Stimulated activated effector memory CD8-positive, alpha-beta T cell treated with anti-CD3 and anti-CD28 coated beads, Interleukin-12 subunit alpha, Interleukin-12 subunit beta, amount 100 ng/mL, for 72 hours (primary cell): ENCODE data around the gene PBX3.
"Not testable (repeated sequence)": the region's sequence is repeated elsewhere in the genome, so short reads cannot be mapped to it uniquely, and the experiment has no call there.

ENCODE experiments used
- ATAC-seq: fragments of 150-1000 bp; cut with Tn5 transposase; 2 replicates; pipeline ENCODE4 v1.10.0; 2021
- DNase-seq, 2 donors: peaks; one replicate each; pipeline ENCODE4 v3.0.0; 2021 to 2022; ENCODE audit warnings: low spot score in 2 of 2
- H3K27ac Mint-ChIP-seq: one replicate; pipeline ENCODE4 v1.8.0; 2022; ENCODE audit warnings: mild to moderate bottlenecking, mixed read lengths
- H3K36me3 Mint-ChIP-seq: one replicate; pipeline ENCODE4 v1.8.0; 2022; ENCODE audit warnings: mild to moderate bottlenecking, mixed read lengths
- H3K4me1 Mint-ChIP-seq: one replicate; pipeline ENCODE4 v1.8.0; 2022; ENCODE audit warnings: mixed read lengths
- H3K4me3 Mint-ChIP-seq: one replicate; pipeline ENCODE4 v1.8.0; 2022; ENCODE audit warnings: mild to moderate bottlenecking, mixed read lengths
- H3K9me3 Mint-ChIP-seq: one replicate; pipeline ENCODE4 v1.8.0; 2022; ENCODE audit warnings: mixed read lengths

Gene PBX3

DNA sequence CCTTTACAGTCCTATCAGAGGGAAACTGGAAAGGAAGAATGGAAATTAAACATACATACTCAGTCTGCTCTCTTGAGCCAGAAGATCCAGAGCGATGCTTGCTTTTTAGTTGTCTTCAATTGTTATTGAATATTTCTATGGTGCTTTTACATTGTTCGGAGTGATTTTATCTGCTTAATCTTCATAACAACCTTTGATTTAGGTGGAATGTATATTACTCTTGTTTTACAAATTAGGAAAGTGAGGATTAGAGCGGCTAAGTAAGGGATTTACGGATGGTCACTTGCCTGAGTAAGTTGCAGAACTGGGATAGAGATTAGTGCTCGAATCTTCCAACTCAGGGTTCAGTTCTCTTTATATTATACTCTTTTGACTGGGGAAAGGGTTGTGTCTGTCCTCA, 69.1 kb downstream of the PBX3 start:
- no peak for DNase-seq
- no peaks in the 10 kb centered on the region for H3K36me3 Mint-ChIP-seq
- no peak overlapping the region for H3K27ac Mint-ChIP-seq
- H3K9me3 Mint-ChIP-seq, result no peaks in the 10 kb centered on the region
- ATAC-seq, result no peak
- H3K4me1 Mint-ChIP-seq, result no peaks in the 10 kb centered on the region
- H3K4me3 Mint-ChIP-seq, result no peak overlapping the region

DNA sequence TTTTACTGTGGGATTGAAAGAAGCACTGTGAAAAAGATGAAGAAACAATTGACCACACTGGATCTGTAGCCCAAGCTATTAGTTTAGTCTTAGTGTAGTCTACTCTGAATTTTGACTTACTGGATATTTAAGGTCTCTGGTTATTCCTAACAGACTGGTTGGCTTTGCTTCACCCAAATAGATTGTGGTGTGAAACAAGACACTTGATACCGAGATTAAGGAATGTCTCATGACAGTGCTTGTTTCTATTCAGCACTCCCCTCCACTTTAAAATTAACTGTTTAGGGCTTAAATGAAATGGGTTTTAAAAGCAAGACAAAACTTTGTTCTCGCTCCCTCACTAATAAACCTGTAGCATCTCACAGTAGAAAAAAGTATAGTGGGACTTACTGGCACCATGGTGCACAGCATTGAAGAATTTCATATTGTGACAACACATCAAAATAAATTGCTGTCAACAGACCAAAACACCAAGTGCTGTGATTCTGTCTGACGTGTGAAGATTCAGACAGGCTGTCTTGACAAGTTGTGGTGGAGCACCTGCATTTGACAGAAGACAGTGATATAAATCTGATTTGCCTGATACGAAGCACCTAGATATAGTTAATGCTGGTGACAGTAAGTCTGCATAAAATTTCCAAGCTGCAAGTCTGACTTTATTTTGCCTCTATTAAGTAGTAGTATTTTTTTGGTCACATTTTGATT, 73.1 kb downstream of the PBX3 start:
- no peak overlapping the region for H3K27ac Mint-ChIP-seq

GRCh38 chr9:125821078-125821477, 73.9 kb downstream of the PBX3 start:
- Mint-ChIP-seq H3K36me3 (no peaks in the 10 kb centered on the region), H3K9me3 (no peaks in the 10 kb centered on the region), H3K4me1 (peaks cover 14% of the 10 kb centered on the region), H3K4me3 (no peak overlapping the region), H3K27ac (peak overlapping the region; percentile 5)
- DNase-seq, result no peak
- ATAC-seq, result no peak

More for the DNA sequence above, 73.1 kb downstream of the PBX3 start:
- Mint-ChIP-seq H3K4me3 (no peak overlapping the region), H3K4me1 (peaks cover 10% of the 10 kb centered on the region), H3K9me3 (no peaks in the 10 kb centered on the region), H3K36me3 (no peaks in the 10 kb centered on the region)
- DNase-seq (no peak), ATAC-seq (no peak)

GRCh38 chr9:125822160-125822559, 75.0 kb downstream of the PBX3 start:
- H3K36me3 Mint-ChIP-seq, result no peaks in the 10 kb centered on the region
- ATAC-seq (no peak), DNase-seq (no peak)
- no peak overlapping the region for H3K4me3 Mint-ChIP-seq
- H3K4me1 Mint-ChIP-seq, result peaks cover 14% of the 10 kb centered on the region
- no peak overlapping the region for H3K27ac Mint-ChIP-seq
- no peaks in the 10 kb centered on the region for H3K9me3 Mint-ChIP-seq

- Mint-ChIP-seq H3K27ac (no peak overlapping the region), H3K36me3 (no peaks in the 10 kb centered on the region)
Observed at GRCh38 chr9:125822902-125823301, 75.7 kb downstream of the PBX3 start.

DNA sequence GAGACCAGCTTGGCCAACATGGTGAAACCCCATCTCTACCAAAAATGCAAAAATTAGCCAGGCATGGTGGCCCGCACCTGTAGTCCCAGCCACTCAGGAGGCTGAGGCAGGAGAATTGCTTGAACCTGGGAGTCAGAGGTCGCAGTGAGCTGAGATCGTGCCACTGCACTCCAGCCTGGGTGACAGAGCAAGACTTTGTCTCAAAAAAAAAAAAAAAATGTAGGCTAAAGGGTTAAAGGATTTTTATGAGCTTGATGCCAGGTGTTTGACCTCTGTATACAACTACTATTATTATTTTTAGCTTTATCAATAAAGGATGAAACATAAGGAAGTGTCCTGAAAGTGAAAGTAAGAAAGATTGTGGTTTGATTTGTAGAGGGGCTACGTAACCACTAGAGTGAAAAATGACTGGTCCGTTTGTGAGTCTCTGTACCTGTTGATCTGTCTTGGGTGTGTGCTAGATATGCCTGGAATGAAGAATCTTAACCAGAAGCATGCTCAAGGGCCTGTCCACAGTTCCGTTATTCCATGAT, 76.8 kb downstream of the PBX3 start:
- not testable (repeated sequence) for DNase-seq, H3K27ac Mint-ChIP-seq

More at GRCh38 chr9:125822902-125823301, 75.7 kb downstream of the PBX3 start:
- H3K4me1 Mint-ChIP-seq, result peaks cover 14% of the 10 kb centered on the region
- H3K4me3 Mint-ChIP-seq, result no peak overlapping the region
- DNase-seq (no peak), ATAC-seq (no peak)
- no peaks in the 10 kb centered on the region for H3K9me3 Mint-ChIP-seq

DNA sequence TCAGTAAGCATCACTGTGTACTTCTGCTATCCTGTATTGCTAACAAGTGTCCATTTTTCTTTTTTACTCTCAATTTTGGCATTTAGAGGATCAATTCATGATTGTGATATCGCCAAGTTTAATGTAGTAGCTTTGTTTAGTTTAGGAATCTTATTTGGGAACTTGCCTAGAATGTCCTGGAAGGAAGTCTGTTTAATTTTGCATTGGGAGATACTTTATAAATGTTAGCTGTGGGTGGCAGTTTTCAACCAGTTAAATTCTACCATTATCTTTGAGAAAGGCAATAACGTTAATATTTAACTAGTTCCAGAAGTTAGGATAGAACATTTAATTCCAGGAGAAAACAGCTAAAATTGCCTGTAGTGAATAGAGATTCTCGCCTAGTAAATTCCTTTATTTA, 78.6 kb downstream of the PBX3 start:
- DNase-seq (no peak), ATAC-seq (no peak)
- no peaks in the 10 kb centered on the region for H3K36me3 Mint-ChIP-seq
- peaks cover 20% of the 10 kb centered on the region for H3K4me1 Mint-ChIP-seq
- H3K9me3 Mint-ChIP-seq, result no peaks in the 10 kb centered on the region
- H3K4me3 Mint-ChIP-seq, result no peak overlapping the region
- no peak overlapping the region for H3K27ac Mint-ChIP-seq

More for the DNA sequence above, 76.8 kb downstream of the PBX3 start:
- not testable (repeated sequence) for H3K36me3 Mint-ChIP-seq, H3K9me3 Mint-ChIP-seq
- peak; percentile 95 for ATAC-seq
- Mint-ChIP-seq H3K4me1 (peaks cover 14% of the 10 kb centered on the region), H3K4me3 (peak overlapping the region; percentile 37)

DNA sequence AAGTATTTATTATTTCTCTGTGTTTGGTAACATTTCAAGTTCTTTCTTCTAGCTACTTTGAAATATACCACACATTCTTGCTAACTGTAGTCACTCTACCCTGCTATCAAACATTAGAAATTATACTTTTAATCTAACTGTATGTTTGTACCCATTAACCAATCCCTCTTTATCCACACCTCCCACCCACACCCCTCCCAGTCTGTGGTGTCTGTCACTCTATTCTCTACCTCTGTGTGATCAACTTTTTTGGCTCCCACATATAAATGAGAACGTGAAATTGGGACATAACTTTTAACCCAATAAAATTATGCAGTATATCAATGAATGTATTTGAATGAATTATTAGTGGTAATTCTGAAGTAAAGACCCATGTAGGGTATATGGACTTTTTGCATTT, 79.7 kb downstream of the PBX3 start:
- Mint-ChIP-seq H3K4me3 (no peak overlapping the region), H3K27ac (no peak overlapping the region), H3K36me3 (no peaks in the 10 kb centered on the region), H3K4me1 (peaks cover 25% of the 10 kb centered on the region), H3K9me3 (no peaks in the 10 kb centered on the region)
- DNase-seq, result no peak
- no peak for ATAC-seq

DNA sequence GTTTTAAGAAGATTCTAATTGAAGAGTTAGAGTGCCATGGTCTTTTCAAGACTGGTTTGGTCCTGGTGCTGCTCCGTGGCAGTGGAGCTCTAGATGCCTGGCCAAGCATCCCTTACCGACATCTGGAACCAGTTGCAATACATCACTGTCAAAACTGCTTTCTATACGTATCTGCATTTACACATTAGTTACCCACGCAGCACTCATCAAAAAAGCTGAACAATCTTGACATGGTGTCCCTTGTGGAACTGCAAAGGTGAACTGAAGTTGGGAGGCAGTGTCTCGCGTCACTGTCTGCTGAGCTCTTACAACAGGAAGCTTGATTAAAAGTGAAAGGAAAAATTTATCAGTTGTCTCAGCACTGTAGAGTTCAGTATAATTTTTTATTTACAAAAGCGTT, 82.6 kb downstream of the PBX3 start:
- ATAC-seq (peak; percentile 83), DNase-seq (peak; percentile 7 to 54)
- no peak overlapping the region for H3K27ac Mint-ChIP-seq
- H3K36me3 Mint-ChIP-seq, result no peaks in the 10 kb centered on the region
- peaks cover 15% of the 10 kb centered on the region for H3K4me1 Mint-ChIP-seq
- peak overlapping the region; percentile 56 for H3K4me3 Mint-ChIP-seq
- no peaks in the 10 kb centered on the region for H3K9me3 Mint-ChIP-seq

DNA sequence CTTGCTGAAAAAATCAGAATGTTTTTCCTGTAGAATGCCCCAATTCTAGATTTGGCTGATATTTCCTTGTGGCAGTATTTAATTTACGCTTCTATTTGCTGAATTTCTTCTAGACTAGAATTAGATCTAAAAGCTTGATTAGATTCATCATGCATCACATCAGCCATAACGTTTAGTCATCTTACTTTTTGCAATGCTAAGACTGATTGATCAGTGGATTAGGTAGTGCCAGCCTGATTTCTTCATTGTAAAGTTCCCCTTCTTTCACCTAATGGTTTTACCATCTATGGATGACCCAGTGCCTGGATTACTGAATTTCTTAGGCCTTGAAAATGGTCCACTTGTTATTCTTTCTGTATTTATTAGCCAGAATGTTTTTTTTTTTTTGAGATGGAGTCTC, 83.9 kb downstream of the PBX3 start:
- Mint-ChIP-seq H3K9me3 (no peaks in the 10 kb centered on the region), H3K36me3 (no peaks in the 10 kb centered on the region), H3K4me3 (no peak overlapping the region), H3K27ac (no peak overlapping the region), H3K4me1 (peaks cover 11% of the 10 kb centered on the region)
- no peak for ATAC-seq
- DNase-seq, result no peak

DNA sequence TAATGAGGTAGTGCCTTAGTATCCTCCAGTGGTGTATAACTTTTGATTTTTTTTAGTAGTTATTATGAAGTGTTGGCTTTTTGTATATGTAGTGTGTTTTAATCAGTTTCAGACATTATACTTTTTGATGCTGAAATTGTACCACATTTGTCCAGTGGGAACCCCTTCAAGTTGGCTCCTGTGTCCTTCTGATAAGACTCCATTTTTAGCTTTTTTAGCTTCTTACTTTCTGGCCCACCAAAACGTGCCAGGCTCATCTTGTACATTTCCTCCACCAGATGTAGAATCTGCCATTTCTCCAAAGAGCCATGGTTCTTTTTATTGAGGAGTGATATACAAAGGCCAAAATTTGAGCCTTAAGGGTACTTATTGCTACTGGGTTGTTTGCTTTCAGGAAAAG, 84.4 kb downstream of the PBX3 start:
- H3K9me3 Mint-ChIP-seq, result no peaks in the 10 kb centered on the region
- peaks cover 11% of the 10 kb centered on the region for H3K4me1 Mint-ChIP-seq
- H3K4me3 Mint-ChIP-seq, result no peak overlapping the region
- H3K36me3 Mint-ChIP-seq, result no peaks in the 10 kb centered on the region
- DNase-seq (no peak), ATAC-seq (no peak)
- H3K27ac Mint-ChIP-seq, result no peak overlapping the region

DNA sequence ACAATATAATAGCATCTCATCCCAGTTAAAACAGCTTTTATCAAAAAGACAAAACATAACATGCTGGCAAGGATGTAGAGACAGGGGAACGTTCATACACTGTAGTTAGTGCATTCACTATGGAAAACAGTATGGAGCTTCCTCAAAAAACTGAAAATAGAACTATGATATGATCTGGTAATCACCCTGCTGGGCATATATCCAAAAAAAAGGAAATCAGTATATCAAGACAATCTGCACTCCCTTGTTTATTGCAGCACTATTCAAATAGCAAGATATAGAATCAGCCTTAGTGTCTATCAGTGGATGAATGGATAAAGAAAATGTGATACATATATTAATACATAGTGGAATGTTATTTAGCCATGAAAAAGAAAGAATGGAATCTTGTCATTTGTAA, 88.5 kb downstream of the PBX3 start:
- Mint-ChIP-seq H3K9me3 (no peaks in the 10 kb centered on the region), H3K4me1 (peaks cover 6% of the 10 kb centered on the region), H3K27ac (no peak overlapping the region), H3K4me3 (no peak overlapping the region), H3K36me3 (no peaks in the 10 kb centered on the region)
- DNase-seq (no peak), ATAC-seq (no peak)

- ATAC-seq (no peak), DNase-seq (no peak)
- H3K27ac Mint-ChIP-seq, result no peak overlapping the region
- no peaks in the 10 kb centered on the region for H3K9me3 Mint-ChIP-seq
- no peak overlapping the region for H3K4me3 Mint-ChIP-seq
- H3K4me1 Mint-ChIP-seq, result no peaks in the 10 kb centered on the region
- no peaks in the 10 kb centered on the region for H3K36me3 Mint-ChIP-seq
Observed at GRCh38 chr9:125839317-125839716, 92.1 kb downstream of the PBX3 start.

DNA sequence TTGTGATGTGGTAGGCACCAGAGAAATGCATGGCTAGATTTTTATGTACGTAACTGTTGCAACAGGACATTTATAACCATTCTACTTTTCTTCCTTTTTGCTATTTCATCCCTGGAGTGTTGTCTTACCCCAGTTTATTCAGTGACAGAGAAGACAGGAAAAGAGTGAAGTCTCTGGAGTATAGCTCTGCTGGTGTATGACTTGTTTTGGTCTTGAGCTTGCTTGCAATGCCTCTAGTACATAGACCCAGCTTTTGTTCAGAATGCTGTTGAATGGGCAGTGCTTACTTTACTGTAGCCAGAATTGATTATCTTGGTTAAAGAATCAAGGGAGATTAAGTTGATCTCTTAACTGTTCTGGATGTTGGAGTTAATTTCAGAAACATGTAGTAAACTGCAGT, 94.3 kb downstream of the PBX3 start:
- DNase-seq, result no peak
- no peaks in the 10 kb centered on the region for H3K4me1 Mint-ChIP-seq
- no peaks in the 10 kb centered on the region for H3K9me3 Mint-ChIP-seq
- ATAC-seq, result no peak
- H3K27ac Mint-ChIP-seq, result no peak overlapping the region
- no peak overlapping the region for H3K4me3 Mint-ChIP-seq
- no peaks in the 10 kb centered on the region for H3K36me3 Mint-ChIP-seq

DNA sequence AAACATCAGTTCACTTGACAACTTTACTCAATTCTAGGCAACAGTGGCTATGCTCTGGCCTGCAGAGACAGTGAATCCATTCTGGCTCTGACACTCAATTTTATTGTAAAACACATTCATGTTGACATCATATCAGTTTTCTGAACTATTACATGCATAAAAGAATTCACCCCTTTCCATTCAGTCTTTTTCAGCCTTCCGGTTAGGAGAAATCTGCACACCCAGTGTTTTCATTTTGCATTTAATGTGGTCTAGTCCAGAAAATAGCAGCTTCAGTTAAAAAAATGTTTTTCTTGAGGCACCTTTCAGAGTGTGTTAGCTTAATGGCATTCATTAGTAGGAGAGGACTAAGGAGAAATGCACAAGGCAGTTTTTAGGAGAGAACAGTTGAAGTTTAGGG, 95.1 kb downstream of the PBX3 start:
- Mint-ChIP-seq H3K9me3 (no peaks in the 10 kb centered on the region), H3K27ac (no peak overlapping the region), H3K4me3 (no peak overlapping the region), H3K4me1 (no peaks in the 10 kb centered on the region), H3K36me3 (no peaks in the 10 kb centered on the region)
- DNase-seq, result no peak
- ATAC-seq, result no peak

DNA sequence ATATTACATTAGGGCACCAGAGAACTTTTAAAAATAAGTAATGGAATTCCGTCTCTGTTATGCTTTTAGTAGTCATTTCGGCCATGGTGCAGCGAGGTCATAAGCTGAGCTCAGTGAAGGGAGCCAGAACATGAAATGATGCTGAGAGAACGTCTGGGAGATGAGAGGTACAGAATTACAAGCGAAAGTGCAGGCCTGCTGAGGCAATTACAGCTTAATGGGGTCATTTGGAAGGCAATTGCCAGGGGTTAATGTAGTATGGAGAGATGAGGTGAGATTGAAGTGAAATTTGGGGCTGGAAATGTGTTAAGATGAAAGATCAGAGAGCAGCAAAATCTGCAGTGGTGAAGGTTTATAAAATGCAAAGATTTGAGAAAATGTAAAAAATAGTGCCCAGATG, 96.5 kb downstream of the PBX3 start:
- Mint-ChIP-seq H3K27ac (no peak overlapping the region), H3K4me3 (no peak overlapping the region), H3K9me3 (no peaks in the 10 kb centered on the region), H3K4me1 (no peaks in the 10 kb centered on the region), H3K36me3 (no peaks in the 10 kb centered on the region)
- DNase-seq (no peak), ATAC-seq (no peak)
